SK-N-SH (cell line): ENCODE results near the gene CCDC150.

Experiments
- FOXM1 ChIP-seq: IDR thresholded peaks from 2 replicates; pipeline ENCODE4 v1.4.0; 2012; ENCODE audit warnings: low read depth, mild to moderate bottlenecking
- NFIC ChIP-seq: IDR thresholded peaks from 2 replicates; pipeline ENCODE4 v1.4.0; 2012; ENCODE audit warnings: borderline replicate concordance
- POLR2AphosphoS5 ChIP-seq: IDR thresholded peaks from 2 replicates; pipeline ENCODE4 v1.6.1; 2012; ENCODE audit warnings: low read depth, low read length
- TAF1 ChIP-seq: IDR thresholded peaks from 2 replicates; pipeline ENCODE4 v1.6.1; 2012; ENCODE audit warnings: low read depth, mild to moderate bottlenecking, low read length, moderate library complexity, borderline replicate concordance
- TEAD4 ChIP-seq: IDR thresholded peaks from 2 replicates; pipeline ENCODE4 v1.4.0; 2012; ENCODE audit warnings: mild to moderate bottlenecking, borderline replicate concordance; ENCODE audit not compliant: insufficient read depth
- TF ChIP-seq, protein P1 (sequence below): fragments of 200-600 bp; sonication (generic); IDR thresholded peaks from 2 replicates; pipeline ENCODE4 v1.6.1; 2017; ENCODE audit warnings: antibody characterized with exemption, mild to moderate bottlenecking, moderate library complexity
- TF ChIP-seq, protein P2 (sequence below): fragments of 150-350 bp; IDR thresholded peaks from 2 replicates; pipeline ENCODE4 v1.6.1; 2017; ENCODE audit warnings: antibody characterized with exemption, low read length, low read depth, borderline replicate concordance
- TF ChIP-seq, protein P3 (sequence below): IDR thresholded peaks from 2 replicates; pipeline ENCODE4 v1.4.0; 2012; ENCODE audit warnings: low read depth, borderline replicate concordance

DNA sequence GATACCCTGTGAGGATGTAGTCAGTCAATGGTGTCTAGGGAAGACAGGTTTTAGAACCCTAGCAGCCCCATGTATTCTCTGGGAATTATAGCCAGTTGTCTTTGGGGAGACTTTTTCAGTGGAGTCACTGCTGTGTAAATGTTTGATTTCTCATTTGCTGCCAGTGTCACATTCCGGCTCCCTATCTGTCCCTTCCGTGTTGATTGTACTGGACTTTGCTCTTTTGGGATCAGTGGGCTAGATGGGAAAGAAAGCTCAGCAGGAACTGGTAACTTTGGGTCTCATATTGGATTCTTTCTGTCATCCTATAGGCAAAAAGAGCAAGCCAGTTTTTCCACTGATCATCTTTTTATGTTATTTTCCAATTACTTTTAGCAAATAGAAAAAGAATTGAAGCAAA, 89.9 kb downstream of the CCDC150 start:
- TF ChIP-seq, protein P1, sequence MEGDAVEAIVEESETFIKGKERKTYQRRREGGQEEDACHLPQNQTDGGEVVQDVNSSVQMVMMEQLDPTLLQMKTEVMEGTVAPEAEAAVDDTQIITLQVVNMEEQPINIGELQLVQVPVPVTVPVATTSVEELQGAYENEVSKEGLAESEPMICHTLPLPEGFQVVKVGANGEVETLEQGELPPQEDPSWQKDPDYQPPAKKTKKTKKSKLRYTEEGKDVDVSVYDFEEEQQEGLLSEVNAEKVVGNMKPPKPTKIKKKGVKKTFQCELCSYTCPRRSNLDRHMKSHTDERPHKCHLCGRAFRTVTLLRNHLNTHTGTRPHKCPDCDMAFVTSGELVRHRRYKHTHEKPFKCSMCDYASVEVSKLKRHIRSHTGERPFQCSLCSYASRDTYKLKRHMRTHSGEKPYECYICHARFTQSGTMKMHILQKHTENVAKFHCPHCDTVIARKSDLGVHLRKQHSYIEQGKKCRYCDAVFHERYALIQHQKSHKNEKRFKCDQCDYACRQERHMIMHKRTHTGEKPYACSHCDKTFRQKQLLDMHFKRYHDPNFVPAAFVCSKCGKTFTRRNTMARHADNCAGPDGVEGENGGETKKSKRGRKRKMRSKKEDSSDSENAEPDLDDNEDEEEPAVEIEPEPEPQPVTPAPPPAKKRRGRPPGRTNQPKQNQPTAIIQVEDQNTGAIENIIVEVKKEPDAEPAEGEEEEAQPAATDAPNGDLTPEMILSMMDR, result no peak
- TF ChIP-seq, protein P2, sequence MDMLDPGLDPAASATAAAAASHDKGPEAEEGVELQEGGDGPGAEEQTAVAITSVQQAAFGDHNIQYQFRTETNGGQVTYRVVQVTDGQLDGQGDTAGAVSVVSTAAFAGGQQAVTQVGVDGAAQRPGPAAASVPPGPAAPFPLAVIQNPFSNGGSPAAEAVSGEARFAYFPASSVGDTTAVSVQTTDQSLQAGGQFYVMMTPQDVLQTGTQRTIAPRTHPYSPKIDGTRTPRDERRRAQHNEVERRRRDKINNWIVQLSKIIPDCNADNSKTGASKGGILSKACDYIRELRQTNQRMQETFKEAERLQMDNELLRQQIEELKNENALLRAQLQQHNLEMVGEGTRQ, result no peak
- no peak for TF ChIP-seq FOXM1
- no peak for TF ChIP-seq NFIC
- no peak for TF ChIP-seq TAF1
- no peak for TF ChIP-seq TEAD4
- TF ChIP-seq, protein P3, sequence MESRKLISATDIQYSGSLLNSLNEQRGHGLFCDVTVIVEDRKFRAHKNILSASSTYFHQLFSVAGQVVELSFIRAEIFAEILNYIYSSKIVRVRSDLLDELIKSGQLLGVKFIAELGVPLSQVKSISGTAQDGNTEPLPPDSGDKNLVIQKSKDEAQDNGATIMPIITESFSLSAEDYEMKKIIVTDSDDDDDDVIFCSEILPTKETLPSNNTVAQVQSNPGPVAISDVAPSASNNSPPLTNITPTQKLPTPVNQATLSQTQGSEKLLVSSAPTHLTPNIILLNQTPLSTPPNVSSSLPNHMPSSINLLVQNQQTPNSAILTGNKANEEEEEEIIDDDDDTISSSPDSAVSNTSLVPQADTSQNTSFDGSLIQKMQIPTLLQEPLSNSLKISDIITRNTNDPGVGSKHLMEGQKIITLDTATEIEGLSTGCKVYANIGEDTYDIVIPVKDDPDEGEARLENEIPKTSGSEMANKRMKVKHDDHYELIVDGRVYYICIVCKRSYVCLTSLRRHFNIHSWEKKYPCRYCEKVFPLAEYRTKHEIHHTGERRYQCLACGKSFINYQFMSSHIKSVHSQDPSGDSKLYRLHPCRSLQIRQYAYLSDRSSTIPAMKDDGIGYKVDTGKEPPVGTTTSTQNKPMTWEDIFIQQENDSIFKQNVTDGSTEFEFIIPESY, result no peak
- TF ChIP-seq POLR2AphosphoS5, result no peak
